Right lobe of liver (tissue), 4 donors: ENCODE measurements around the gene ZDHHC14.

Experiments used
- CTCF ChIP-seq, 4 donors: fragments of 200-600 bp in 3 of 4; fragments of 450-650 bp in 1 of 4; IDR thresholded peaks; one replicate each; pipeline versions ENCODE4 v1.5.1 to v1.8.0; 2016 to 2022; ENCODE audit warnings: antibody characterized with exemption in 4 of 4, mild to moderate bottlenecking in 2 of 4
- POLR2A ChIP-seq: fragments of 450-650 bp; IDR thresholded peaks from one replicate; pipeline ENCODE4 v1.6.1; 2017; ENCODE audit warnings: antibody characterized with exemption, mild to moderate bottlenecking
- donor health status: DM: no; HTN: no; CAD: no.
- donor health status: DM: no; HTN: no; CAD: no.
- donor health status: DM: no; HTN: yes; CAD: no.

- no peak for TF ChIP-seq CTCF (IDR thresholded peaks at IDR 0.05)
- TF ChIP-seq POLR2A, result no peak
These were observed 97.9 kb downstream of the ZDHHC14 start for GRCh38 chr6:157478926-157479325.
